Heart left ventricle (tissue), 16 donors: ENCODE results near the gene DOCK4. TPM values are rescaled to one million over a fixed set of nuclear protein-coding genes. Genes with fewer than 3 reads are reported as not detected.

Experiments used
- ATAC-seq, 4 donors: fragments of 200-7000 bp; cut with Tn5 transposase; one replicate each; pipeline ENCODE4 v1.9.1; 2020 to 2022; ENCODE audit warnings: moderate library complexity in 4 of 4, mild to moderate bottlenecking in 3 of 4, moderate number of reproducible peaks in 1 of 4
- DNase-seq, 5 donors: peaks; one replicate each; pipeline ENCODE4 v3.0.0-alpha.2; 2020
- H3K27ac ChIP-seq, 12 donors: fragments of 200-600 bp; sonication (generic) in 4 of 12; one replicate each; pipeline versions ENCODE4 v1.5.0 to v1.8.0; 2016 to 2022; ENCODE audit warnings: mild to moderate bottlenecking in 2 of 12
- H3K27me3 ChIP-seq, 9 donors: fragments of 200-600 bp; sonication (generic) in 2 of 9; one replicate each; pipeline versions ENCODE4 v1.5.1 to v1.8.0; 2016 to 2022; ENCODE audit warnings: mild to moderate bottlenecking in 3 of 9
- H3K36me3 ChIP-seq, 9 donors: fragments of 200-600 bp; sonication (generic) in 2 of 9; one replicate each; pipeline versions ENCODE4 v1.5.0 to v1.8.0; 2018 to 2022; ENCODE audit warnings: mild to moderate bottlenecking in 2 of 9
- H3K4me1 ChIP-seq, 12 donors: fragments of 200-600 bp; sonication (generic) in 4 of 12; one replicate each; pipeline versions ENCODE4 v1.5.0 to v1.8.0; 2016 to 2022; ENCODE audit warnings: mild to moderate bottlenecking in 3 of 12
- H3K4me3 ChIP-seq, 12 donors: fragments of 200-600 bp; sonication (generic) in 4 of 12; one replicate each; pipeline versions ENCODE4 v1.5.0 to v1.8.0; 2017 to 2022; ENCODE audit warnings: mild to moderate bottlenecking in 9 of 12, moderate library complexity in 4 of 12
- H3K9me3 ChIP-seq, 12 donors: fragments of 200-600 bp; sonication (generic) in 4 of 12; one replicate each; pipeline versions ENCODE4 v1.5.0 to v1.8.0; 2016 to 2022; ENCODE audit warnings: mild to moderate bottlenecking in 1 of 12
- POLR2A ChIP-seq, 2 donors: fragments of 450-650 bp; IDR thresholded peaks; one replicate each; pipeline ENCODE4 v1.6.1; 2017; ENCODE audit warnings: antibody characterized with exemption in 2 of 2, mild to moderate bottlenecking in 2 of 2, moderate library complexity in 2 of 2
- WGBS, 4 donors: extraction: QIAGEN DNeasy Blood & Tissue Kit in 2 of 4; methylation state at CpG; one replicate each; pipeline versions ENCODE4 v1.1.5 to v1.1.7; 2013 to 2018; 5-methylcytosine and 5-hydroxymethylcytosine counted together
- intact Hi-C, 10 donors: fragments of 100-400 bp; cut with DNase I; formaldehyde crosslinking; loops; one replicate each; pipeline versions ENCODE4 v1.11.1 to v1.14.2; 2022
- polyA plus RNA-seq, 2 donors: library from polyadenylated mRNA; stranded (reverse); fragments of 200-250 nt; gene quantifications; one replicate each; pipeline ENCODE4 v1.2.3, GENCODE V29; 2013
- total RNA-seq, 9 donors: library from RNA; depleted of rRNA in 2 of 9; stranded (reverse); fragments of >200 nt in 2 of 9; fragmentation: NEBNext Ultra II Directional in 3 of 9; extraction: Animal tissue kit (Norgen Biotek cat#: 25700) in 3 of 9; gene quantifications; one replicate each; pipeline versions ENCODE4 v1.1.0 to v1.2.4, GENCODE V29; 2016 to 2023
- TF ChIP-seq, protein P1 (sequence below), 12 donors: fragments of 200-600 bp; sonication (generic) in 4 of 12; IDR thresholded peaks; one replicate each; pipeline versions ENCODE4 v1.5.0 to v1.8.0; 2018 to 2022; ENCODE audit warnings: antibody characterized with exemption in 12 of 12, mild to moderate bottlenecking in 5 of 12
- donor health status: ischemic (EF 13 %, LVEDD 7.1; RV severe dilation, severe dysfunction).
- donor health status: healthy with polysubstance abuse.
- donor health status: DM: no; HTN: yes; CAD: no.
- donor health status: DM: no; HTN: no; CAD: no.
- donor health status: ischemic (EF 25% LVEDD 6.9; RV normal size, moderate dysfunction).
- donor health status: ischemic (EF 25% LVEDD 5.7; RV mildly dilated, moderate dysfunction).
- donor health status: healthy.
- donor health status: DM: yes; HTN: yes; CAD: no.
- donor health status: ischemic (EF 35%, LVEDD 5.7; RV mildly dilated, moderate dysfunction).
- donor health status: nonischemic (EF 11% LVEDD 7.7; RV severe dilation, severe dysfunction).
- donor health status: DM: yes; HTN: yes; CAD: no.
- donor health status: PGD.
- donor health status: ischemic (EF 29% LVEDD 5.4; RV normal size, mild dysfunction).
- donor health status: nonischemic (EF 23%, LVEDD 6.1; RV moderate dilation, normal function).

The DOCK4 gene
- total and polyA plus RNA-seq, 11 donors: 5.1 to 40.8 (median 13.1) TPM

DNA sequence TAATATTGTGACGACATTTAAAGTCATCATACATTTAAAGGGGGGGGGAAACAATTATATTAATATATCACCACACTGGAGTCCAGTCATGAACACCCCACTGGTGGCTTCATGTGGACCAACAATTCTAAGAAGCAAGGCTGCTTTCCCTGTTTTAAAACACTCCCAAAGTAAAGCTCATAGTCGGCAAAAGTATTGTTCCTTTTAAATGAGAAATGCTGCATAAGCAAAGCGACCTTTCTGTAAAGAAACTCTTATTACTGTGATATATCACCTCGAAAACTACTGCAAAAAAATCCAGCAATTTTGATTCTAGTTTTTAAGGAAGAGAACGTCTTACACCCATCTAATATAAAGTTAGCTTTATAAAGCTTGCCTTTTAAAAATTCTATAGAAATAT, 112.8 kb downstream of the DOCK4 start:
- H3K27me3 ChIP-seq: no peaks in the 10 kb centered on the region
- DNase-seq: no peak
- peaks cover 0 to 19% (median 0%) of the 10 kb centered on the region in 12 donors for H3K4me1 ChIP-seq
- ATAC-seq: no peak
- intact Hi-C loops: no loop called here
- 92 to 95% (median 93%) methylated on average over 5 of the region's 5 CpGs for WGBS, 4 donors
- no peaks in the 10 kb centered on the region for H3K9me3 ChIP-seq
- H3K36me3 ChIP-seq: no peaks in the 10 kb centered on the region
- no peak overlapping the region for H3K4me3 ChIP-seq
- TF ChIP-seq, protein P1, sequence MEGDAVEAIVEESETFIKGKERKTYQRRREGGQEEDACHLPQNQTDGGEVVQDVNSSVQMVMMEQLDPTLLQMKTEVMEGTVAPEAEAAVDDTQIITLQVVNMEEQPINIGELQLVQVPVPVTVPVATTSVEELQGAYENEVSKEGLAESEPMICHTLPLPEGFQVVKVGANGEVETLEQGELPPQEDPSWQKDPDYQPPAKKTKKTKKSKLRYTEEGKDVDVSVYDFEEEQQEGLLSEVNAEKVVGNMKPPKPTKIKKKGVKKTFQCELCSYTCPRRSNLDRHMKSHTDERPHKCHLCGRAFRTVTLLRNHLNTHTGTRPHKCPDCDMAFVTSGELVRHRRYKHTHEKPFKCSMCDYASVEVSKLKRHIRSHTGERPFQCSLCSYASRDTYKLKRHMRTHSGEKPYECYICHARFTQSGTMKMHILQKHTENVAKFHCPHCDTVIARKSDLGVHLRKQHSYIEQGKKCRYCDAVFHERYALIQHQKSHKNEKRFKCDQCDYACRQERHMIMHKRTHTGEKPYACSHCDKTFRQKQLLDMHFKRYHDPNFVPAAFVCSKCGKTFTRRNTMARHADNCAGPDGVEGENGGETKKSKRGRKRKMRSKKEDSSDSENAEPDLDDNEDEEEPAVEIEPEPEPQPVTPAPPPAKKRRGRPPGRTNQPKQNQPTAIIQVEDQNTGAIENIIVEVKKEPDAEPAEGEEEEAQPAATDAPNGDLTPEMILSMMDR (IDR thresholded peaks at IDR 0.05): no peak
- no peak for TF ChIP-seq POLR2A (IDR thresholded peaks at IDR 0.05)
- H3K27ac ChIP-seq: no peak overlapping the region

DNA sequence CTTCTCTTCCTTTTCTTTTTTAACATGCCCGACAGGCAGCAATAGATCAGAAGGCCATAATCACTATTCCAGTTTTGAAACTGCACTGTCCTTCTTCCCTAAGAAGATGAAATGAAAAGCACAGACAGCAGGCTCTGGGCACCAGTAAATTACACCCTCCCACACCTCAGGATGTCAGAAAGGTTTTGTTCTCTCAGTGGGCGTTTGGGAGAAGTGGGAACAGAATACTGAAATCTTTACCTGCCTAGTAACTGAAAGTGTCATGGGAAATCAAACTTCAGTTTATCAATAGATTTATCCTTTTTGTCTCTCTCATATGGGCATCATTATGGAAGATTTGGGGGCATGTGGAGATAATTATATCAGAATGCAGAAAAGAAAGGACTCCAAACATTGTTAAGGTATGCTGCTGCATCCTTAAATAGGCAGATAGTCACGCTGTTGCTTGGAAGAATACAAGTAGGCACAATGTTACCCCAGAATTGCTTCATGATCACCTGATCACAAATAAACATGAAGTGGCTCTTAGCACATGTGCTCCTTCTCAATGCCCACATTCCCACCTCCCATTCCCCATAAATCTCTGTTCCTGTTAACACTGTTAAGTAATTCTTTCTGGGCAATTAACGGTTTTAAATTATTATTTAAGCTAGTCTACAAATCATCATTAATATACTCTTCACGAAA, 113.3 kb downstream of the DOCK4 start:
- Histone ChIP-seq H3K4me3 (no peak overlapping the region), H3K36me3 (no peaks in the 10 kb centered on the region), H3K9me3 (no peaks in the 10 kb centered on the region), H3K27me3 (no peaks in the 10 kb centered on the region), H3K27ac (no peak overlapping the region), H3K4me1 (peaks cover 0 to 19% (median 0%) of the 10 kb centered on the region in 12 donors)
- TF ChIP-seq, protein P1 (IDR thresholded peaks at IDR 0.05): no peak
- no peak for TF ChIP-seq POLR2A (IDR thresholded peaks at IDR 0.05)
- DNase-seq (no peak), ATAC-seq (no peak)
- WGBS, 4 donors: 79 to 84% (median 81%) methylated on average over 5 of the region's 5 CpGs
- intact Hi-C loops: no loop called here

DNA sequence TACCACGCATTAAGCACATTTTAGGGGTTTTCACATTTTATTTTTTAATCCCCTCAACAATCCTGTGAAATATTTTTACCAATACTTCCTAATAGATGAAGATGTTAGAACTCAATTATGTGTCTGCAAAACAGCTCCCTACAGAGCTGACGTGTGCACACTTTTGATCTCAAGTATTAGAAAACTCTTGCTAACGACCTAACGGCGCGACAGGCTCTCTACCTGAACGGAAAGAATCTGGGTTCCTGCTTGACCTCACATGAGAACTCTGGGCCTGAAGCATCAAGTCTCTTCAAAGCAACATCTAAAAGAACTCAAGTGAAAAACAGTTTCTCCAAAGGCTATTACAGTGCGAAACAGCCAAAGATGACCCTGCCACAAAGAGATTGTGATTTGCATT, 113.9 kb downstream of the DOCK4 start:
- no peaks in the 10 kb centered on the region for H3K36me3 ChIP-seq
- no peaks in the 10 kb centered on the region for H3K27me3 ChIP-seq
- no peak overlapping the region for H3K4me3 ChIP-seq
- intact Hi-C loops: no loop called here
- DNase-seq (no peak), ATAC-seq (no peak)
- no peak for TF ChIP-seq POLR2A (IDR thresholded peaks at IDR 0.05)
- TF ChIP-seq, protein P1 (IDR thresholded peaks at IDR 0.05): no peak
- H3K9me3 ChIP-seq: no peaks in the 10 kb centered on the region
- H3K27ac ChIP-seq: no peak overlapping the region
- 81 to 93% (median 85%) methylated on average over 8 of the region's 8 CpGs for WGBS, 4 donors
- peaks cover 0 to 19% (median 0%) of the 10 kb centered on the region in 12 donors for H3K4me1 ChIP-seq

DNA sequence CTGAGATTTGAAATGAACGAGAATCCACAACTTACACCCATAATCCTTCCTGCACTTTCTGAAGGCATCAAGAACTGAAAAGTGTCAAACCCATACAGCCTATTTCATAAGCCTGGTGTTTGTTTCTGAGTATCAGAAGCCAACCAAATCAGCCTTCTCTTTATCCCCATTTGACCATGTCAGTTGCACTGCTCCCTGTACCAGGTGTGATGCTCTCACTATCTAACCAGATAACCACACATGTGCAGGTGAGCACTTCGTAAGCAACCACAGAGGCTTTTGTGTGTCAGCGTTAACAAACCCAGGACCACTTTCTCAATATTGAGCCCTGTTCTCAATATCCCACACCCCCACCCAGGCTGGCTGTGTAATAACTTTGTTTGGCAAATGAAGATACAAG, 114.4 kb downstream of the DOCK4 start:
- ATAC-seq: no peak

More for the DNA sequence above, 114.4 kb downstream of the DOCK4 start:
- no peaks in the 10 kb centered on the region for H3K36me3 ChIP-seq
- no peaks in the 10 kb centered on the region for H3K9me3 ChIP-seq
- intact Hi-C loops: no loop called here
- no peak overlapping the region for H3K4me3 ChIP-seq
- no peak for TF ChIP-seq POLR2A (IDR thresholded peaks at IDR 0.05)
- TF ChIP-seq, protein P1 (IDR thresholded peaks at IDR 0.05): no peak
- 91 to 98% (median 94%) methylated on average over 3 of the region's 3 CpGs for WGBS, 4 donors
- no peak for DNase-seq
- no peaks in the 10 kb centered on the region for H3K27me3 ChIP-seq
- H3K4me1 ChIP-seq: peaks cover 0 to 24% (median under 1%) of the 10 kb centered on the region in 12 donors
- H3K27ac ChIP-seq: no peak overlapping the region
